ENCODE results near the gene RESP18.
"Not testable (repeated sequence)": the region's sequence is repeated elsewhere in the genome, so short reads cannot be mapped to it uniquely, and the experiment has no call there.

Gene RESP18

GRCh38 chr2:219325136-219325535 lies 7.4 kb downstream of the RESP18 start:
- Histone ChIP-seq H3K79me2 (ENCODE audit: low read length) (no peaks in the 10 kb centered on the region), H3K4me3 (ENCODE audit: low read length) (no peak overlapping the region), H2AFZ (ENCODE audit: low read length) (no peak overlapping the region), H3K9me2 (replicated peaks; ENCODE audit: insufficient read depth, low read length) (no peaks in the 10 kb centered on the region), H4K20me1 (ENCODE audit: insufficient read depth, low read length) (no peaks in the 10 kb centered on the region), H3K9ac (ENCODE audit: low read length) (no peak overlapping the region), H3F3A (ENCODE audit: insufficient read depth, low read length) (0 out of 2 replicates have a peak, but pooled peaks cover 4% of the 10 kb centered on the region), H3K4me1 (ENCODE audit: low read length) (no peaks in the 10 kb centered on the region), H3K4me2 (ENCODE audit: low read depth, low read length) (no peak overlapping the region), H3K9me3 (replicated peaks; ENCODE audit: insufficient read depth, low read length) (no peaks in the 10 kb centered on the region), H3K27me3 (replicated peaks; ENCODE audit: insufficient read depth, low read length) (0 out of 2 replicates have a peak, but pooled peaks cover 5% of the 10 kb centered on the region), H3K36me3 (replicated peaks; ENCODE audit: insufficient read depth, low read length) (no peaks in the 10 kb centered on the region), H3K27ac (ENCODE audit: low read length) (no peak overlapping the region)
- no peak for DNase-seq
- TF ChIP-seq EZH2 (optimal IDR thresholded peaks at IDR 0.05; ENCODE audit: low read depth, low read length) (no peak), EZH2phosphoT487 (IDR thresholded peaks at IDR 0.05; ENCODE audit: low read length) (no peak), CTCF (IDR thresholded peaks at IDR 0.05; ENCODE audit: low read length) (no peak)

- no peak overlapping the region for H3K27ac ChIP-seq (ENCODE audit: low read length)
- no peaks in the 10 kb centered on the region for H4K20me1 ChIP-seq (ENCODE audit: insufficient read depth, low read length)
- no peak overlapping the region for H3K9ac ChIP-seq (ENCODE audit: low read length)
- H3K9me2 ChIP-seq (replicated peaks; ENCODE audit: insufficient read depth, low read length), result no peaks in the 10 kb centered on the region
- no peaks in the 10 kb centered on the region for H3K9me3 ChIP-seq (replicated peaks; ENCODE audit: insufficient read depth, low read length)
- H3K4me2 ChIP-seq (ENCODE audit: low read depth, low read length), result no peak overlapping the region
- H3K27me3 ChIP-seq (replicated peaks; ENCODE audit: insufficient read depth, low read length), result no peaks in the 10 kb centered on the region
- H3F3A ChIP-seq (ENCODE audit: insufficient read depth, low read length), result 0 out of 2 replicates have a peak, but pooled peaks cover 4% of the 10 kb centered on the region
- no peak for TF ChIP-seq CTCF (IDR thresholded peaks at IDR 0.05; ENCODE audit: low read length)
- no peak for TF ChIP-seq EZH2phosphoT487 (IDR thresholded peaks at IDR 0.05; ENCODE audit: low read length)
- TF ChIP-seq EZH2 (optimal IDR thresholded peaks at IDR 0.05; ENCODE audit: low read depth, low read length), result no peak
- no peak overlapping the region for H2AFZ ChIP-seq (ENCODE audit: low read length)
- no peaks in the 10 kb centered on the region for H3K36me3 ChIP-seq (replicated peaks; ENCODE audit: insufficient read depth, low read length)
- H3K4me3 ChIP-seq (ENCODE audit: low read length), result no peak overlapping the region
- no peaks in the 10 kb centered on the region for H3K4me1 ChIP-seq (ENCODE audit: low read length)
- no peak for DNase-seq
- H3K79me2 ChIP-seq (ENCODE audit: low read length), result no peaks in the 10 kb centered on the region
Measured at GRCh38 chr2:219323434-219323833, 9.1 kb downstream of the RESP18 start.

- Histone ChIP-seq H3K79me2 (ENCODE audit: low read length) (no peaks in the 10 kb centered on the region), H2AFZ (ENCODE audit: low read length) (no peak overlapping the region), H3K27me3 (replicated peaks; ENCODE audit: insufficient read depth, low read length) (peaks cover 16% of the 10 kb centered on the region), H3K4me3 (ENCODE audit: low read length) (no peak overlapping the region), H3K4me2 (ENCODE audit: low read depth, low read length) (no peak overlapping the region), H3K27ac (ENCODE audit: low read length) (no peak overlapping the region), H3K9me2 (replicated peaks; ENCODE audit: insufficient read depth, low read length) (no peaks in the 10 kb centered on the region), H3K4me1 (ENCODE audit: low read length) (no peaks in the 10 kb centered on the region), H4K20me1 (ENCODE audit: insufficient read depth, low read length) (no peaks in the 10 kb centered on the region), H3K36me3 (replicated peaks; ENCODE audit: insufficient read depth, low read length) (no peaks in the 10 kb centered on the region), H3F3A (ENCODE audit: insufficient read depth, low read length) (no peaks in the 10 kb centered on the region), H3K9me3 (replicated peaks; ENCODE audit: insufficient read depth, low read length) (no peaks in the 10 kb centered on the region), H3K9ac (ENCODE audit: low read length) (no peak overlapping the region)
- no peak for DNase-seq
- TF ChIP-seq EZH2phosphoT487 (IDR thresholded peaks at IDR 0.05; ENCODE audit: low read length), result no peak
- TF ChIP-seq EZH2 (optimal IDR thresholded peaks at IDR 0.05; ENCODE audit: low read depth, low read length), result no peak
- no peak for TF ChIP-seq CTCF (IDR thresholded peaks at IDR 0.05; ENCODE audit: low read length)
Measured at GRCh38 chr2:219314804-219315468, 17.6 kb downstream of the RESP18 start.

GRCh38 chr2:219312683-219313263 lies 19.8 kb downstream of the RESP18 start:
- H3K79me2 ChIP-seq (ENCODE audit: low read length); H3K4me3 ChIP-seq (ENCODE audit: low read length); H3K27ac ChIP-seq (ENCODE audit: low read length); H3K4me1 ChIP-seq (ENCODE audit: low read length); H3K4me2 ChIP-seq (ENCODE audit: low read depth, low read length); H3K9me2 ChIP-seq (replicated peaks; ENCODE audit: insufficient read depth, low read length); H3F3A ChIP-seq (ENCODE audit: insufficient read depth, low read length); H3K9me3 ChIP-seq (replicated peaks; ENCODE audit: insufficient read depth, low read length); H3K9ac ChIP-seq (ENCODE audit: low read length); H2AFZ ChIP-seq (ENCODE audit: low read length); H3K36me3 ChIP-seq (replicated peaks; ENCODE audit: insufficient read depth, low read length); DNase-seq; H4K20me1 ChIP-seq (ENCODE audit: insufficient read depth, low read length): not testable (repeated sequence)
- H3K27me3 ChIP-seq (replicated peaks; ENCODE audit: insufficient read depth, low read length), result peaks cover 26% of the 10 kb centered on the region

Measured in MM.1S (cell line).